Neural cell (in vitro differentiated cells): Measurements from ENCODE around the gene HIRIP3. TPM values are rescaled to one million over a fixed set of nuclear protein-coding genes. Genes with fewer than 3 reads are reported as not detected.

ENCODE experiments used
- H2AFZ ChIP-seq: fragments of 200-600, 300-800 bp; sonication (generic), shearing (Covaris generic); 2 replicates; pipeline ENCODE4 v1.6.0; 2014; ENCODE audit warnings: low read depth, mild to moderate bottlenecking, antibody characterized with exemption, low read length, moderate library complexity
- H3F3A ChIP-seq: fragments of 200-600 bp; shearing (Covaris generic); 2 replicates; pipeline ENCODE4 v1.6.1; 2016; ENCODE audit warnings: mild to moderate bottlenecking, moderate library complexity, mixed read lengths, antibody characterized with exemption, low read length; ENCODE audit not compliant: insufficient read depth, poor library complexity, severe bottlenecking
- H3K27ac ChIP-seq: fragments of 200-600, 300-800 bp; sonication (generic), shearing (Covaris generic); 2 replicates; pipeline ENCODE4 v1.5.1; 2014; ENCODE audit warnings: mild to moderate bottlenecking, low read length, moderate library complexity
- H3K27me3 ChIP-seq: fragments of 300-800, 200-600 bp; sonication (generic), shearing (Covaris generic); 2 replicates; pipeline ENCODE4 v1.6.0; 2014; ENCODE audit warnings: mild to moderate bottlenecking, low read depth, low read length, moderate library complexity; ENCODE audit not compliant: insufficient read depth
- H3K36me3 ChIP-seq: fragments of 300-800, 200-600 bp; sonication (generic), shearing (Covaris generic); 2 replicates; pipeline ENCODE4 v1.5.1; 2014; ENCODE audit warnings: mild to moderate bottlenecking, antibody characterized with exemption, low read length, moderate library complexity; ENCODE audit not compliant: insufficient read depth
- H3K4me2 ChIP-seq: fragments of 300-800, 200-600 bp; sonication (generic), shearing (Covaris generic); 2 replicates; pipeline ENCODE4 v1.6.0; 2014; ENCODE audit warnings: mild to moderate bottlenecking, low read length
- H3K4me3 ChIP-seq: fragments of 300-800, 200-600 bp; sonication (generic), shearing (Covaris generic); 2 replicates; pipeline ENCODE4 v1.5.1; 2014; ENCODE audit warnings: mild to moderate bottlenecking, low read length, moderate library complexity
- H3K79me2 ChIP-seq: fragments of 200-600 bp; shearing (Covaris generic); replicated peaks from 2 replicates; pipeline ENCODE4 v1.6.0; 2014; ENCODE audit warnings: mild to moderate bottlenecking, low read length, moderate library complexity; ENCODE audit not compliant: insufficient read depth
- H3K9ac ChIP-seq: fragments of 300-800, 200-600 bp; sonication (generic), shearing (Covaris generic); 2 replicates; pipeline ENCODE4 v1.6.1; 2016; ENCODE audit warnings: mild to moderate bottlenecking, low read length, mixed read lengths
- H3K9me2 ChIP-seq: fragments of 200-600 bp; shearing (Covaris generic); 2 replicates; pipeline ENCODE4 v1.6.1; 2016; ENCODE audit warnings: mild to moderate bottlenecking, low read length, mixed read lengths; ENCODE audit not compliant: insufficient read depth
- H3K9me3 ChIP-seq: fragments of 200-600, 300-800 bp; sonication (generic), shearing (Covaris generic); 2 replicates; pipeline ENCODE4 v1.6.1; 2016; ENCODE audit warnings: mild to moderate bottlenecking, mixed run types, low read length, moderate library complexity, mixed read lengths
- H4K20me1 ChIP-seq: fragments of 200-600 bp; shearing (Covaris generic); 2 replicates; pipeline ENCODE4 v1.6.1; 2016; ENCODE audit warnings: mild to moderate bottlenecking, mixed run types; ENCODE audit not compliant: insufficient read depth
- CTCF ChIP-seq: fragments of 450-650 bp; IDR thresholded peaks from 2 replicates; pipeline ENCODE4 v1.5.1; 2014; ENCODE audit warnings: antibody characterized with exemption, mild to moderate bottlenecking, moderate library complexity; ENCODE audit not compliant: poor library complexity, severe bottlenecking
- EP300 ChIP-seq: fragments of 450-650 bp; conservative IDR thresholded peaks from 2 replicates; pipeline ENCODE4 v1.6.1; 2014; ENCODE audit warnings: antibody characterized with exemption, mild to moderate bottlenecking, moderate library complexity; ENCODE audit not compliant: poor library complexity, severe bottlenecking
- EZH2 ChIP-seq: fragments of 200-600, 300-800 bp; shearing (Covaris generic), sonication (generic); IDR thresholded peaks from 2 replicates; pipeline ENCODE4 v1.6.1; 2014; ENCODE audit warnings: antibody characterized with exemption, low read length, borderline replicate concordance, mild to moderate bottlenecking; ENCODE audit not compliant: insufficient read depth, poor library complexity, severe bottlenecking
- MXI1 ChIP-seq: fragments of 450-650 bp; conservative IDR thresholded peaks from 2 replicates; pipeline ENCODE4 v1.6.1; 2014; ENCODE audit warnings: antibody characterized with exemption, mild to moderate bottlenecking; ENCODE audit not compliant: poor library complexity, severe bottlenecking
- POLR2AphosphoS5 ChIP-seq: IDR thresholded peaks from 2 replicates; pipeline ENCODE4 v1.6.1; 2012
- RAD21 ChIP-seq: fragments of 450-650 bp; conservative IDR thresholded peaks from 2 replicates; pipeline ENCODE4 v1.6.1; 2014; ENCODE audit warnings: antibody characterized with exemption, mild to moderate bottlenecking, moderate library complexity
- REST ChIP-seq: IDR thresholded peaks from 2 replicates; pipeline ENCODE4 v1.6.1; 2012; ENCODE audit warnings: borderline replicate concordance
- SMC3 ChIP-seq: fragments of 450-650 bp; conservative IDR thresholded peaks from 2 replicates; pipeline ENCODE4 v1.6.1; 2014; ENCODE audit warnings: antibody characterized with exemption, mild to moderate bottlenecking, moderate library complexity; ENCODE audit not compliant: poor library complexity
- TAF1 ChIP-seq: IDR thresholded peaks from 2 replicates; pipeline ENCODE4 v1.6.1; 2012; ENCODE audit warnings: low read depth
- polyA plus RNA-seq: library from polyadenylated mRNA; depleted of rRNA; stranded (reverse); fragments of >200 nt; gene quantifications from 2 replicates; pipeline ENCODE4 v1.2.3, GENCODE V29; 2014

The HIRIP3 gene
- polyA plus RNA-seq, 1 donor from 2014 or later = 51.2 TPM

- no peaks in the 10 kb centered on the region for H3K9me2 ChIP-seq
- H3F3A ChIP-seq = no peaks in the 10 kb centered on the region
- peak within 1 kb of the TSS; percentile 49 for H2AFZ ChIP-seq
- H3K9ac ChIP-seq = peak within 1 kb of the TSS; percentile 62
- no peaks in the 10 kb centered on the region for H3K9me3 ChIP-seq
- H3K4me3 ChIP-seq = peak within 1 kb of the TSS; percentile 82
- no peak within 1 kb of the TSS for H3K27ac ChIP-seq
- TF ChIP-seq MXI1 (peak; percentile 86), RAD21 (no peak), TAF1 (peak; percentile 24), POLR2AphosphoS5 (peak; percentile 5), EZH2 (no peak), CTCF (no peak), EP300 (no peak), SMC3 (no peak), REST (peak; percentile 62)
- H3K79me2 ChIP-seq = no peaks in the 10 kb centered on the region
- H4K20me1 ChIP-seq = no peaks in the 10 kb centered on the region
- H3K4me2 ChIP-seq = peak within 1 kb of the TSS; percentile 53
- no peaks in the 10 kb centered on the region for H3K27me3 ChIP-seq
- H3K36me3 ChIP-seq = no peaks in the 10 kb centered on the region
Measured at GRCh38 chr16:30010844-30011713, 15.7 kb upstream of the HIRIP3 start, which contains the start of gene DOC2A. TSS of gene DOC2A (minus strand) at chr16:30011027. CDS start at chr16:30010222, 805 bp downstream.

- H3K4me2 ChIP-seq = peak overlapping the region; percentile 53
- TF ChIP-seq TAF1 = no peak
- no peak for TF ChIP-seq RAD21
- H3F3A ChIP-seq = no peaks in the 10 kb centered on the region
- H3K27me3 ChIP-seq = no peaks in the 10 kb centered on the region
- H4K20me1 ChIP-seq = no peaks in the 10 kb centered on the region
- no peak overlapping the region for H3K27ac ChIP-seq
- no peaks in the 10 kb centered on the region for H3K36me3 ChIP-seq
- H3K9me2 ChIP-seq = no peaks in the 10 kb centered on the region
- H3K9me3 ChIP-seq = no peaks in the 10 kb centered on the region
- H3K4me3 ChIP-seq = peak overlapping the region; percentile 82
- peak overlapping the region; percentile 62 for H3K9ac ChIP-seq
- no peaks in the 10 kb centered on the region for H3K79me2 ChIP-seq
- H2AFZ ChIP-seq = peak overlapping the region; percentile 49
Measured at GRCh38 chr16:30009990-30010843, 14.8 kb upstream of the HIRIP3 start.
